ENCODE data around the gene GFY.
"Not testable (repeated sequence)": the region's sequence is repeated elsewhere in the genome, so short reads cannot be mapped to it uniquely, and the experiment has no call there.

GFY gene

DNA sequence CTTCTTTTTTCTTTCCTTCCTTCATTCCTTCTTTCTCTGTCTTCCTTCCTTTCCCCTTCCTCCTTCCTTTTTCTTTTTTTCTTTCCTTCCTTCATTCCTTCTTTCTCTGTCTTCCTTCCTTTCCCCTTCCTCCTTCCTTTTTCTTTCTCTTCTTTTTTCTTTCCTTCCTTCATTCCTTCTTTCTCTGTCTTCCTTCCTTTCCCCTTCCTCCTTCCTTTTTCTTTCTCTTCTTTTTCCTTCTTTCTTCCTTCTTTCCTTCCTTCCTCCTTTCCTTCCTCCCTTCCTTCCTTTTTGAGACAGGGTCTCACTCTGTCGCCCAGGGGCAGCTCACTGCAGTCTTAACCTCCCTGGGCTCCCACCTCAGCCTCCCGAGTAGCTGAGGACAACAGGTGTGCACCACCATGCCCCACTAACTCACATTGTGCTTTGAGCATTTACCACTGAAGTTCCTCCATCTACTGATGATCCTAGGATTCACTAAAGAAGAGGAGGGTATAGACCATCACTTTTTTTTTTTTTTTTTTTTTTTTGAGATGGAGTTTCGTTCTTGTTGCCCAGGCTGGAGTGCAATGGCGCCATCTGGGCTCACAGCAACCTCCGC lies 19.0 kb downstream of the GFY start:
- not testable (repeated sequence) for DNase-seq

DNA sequence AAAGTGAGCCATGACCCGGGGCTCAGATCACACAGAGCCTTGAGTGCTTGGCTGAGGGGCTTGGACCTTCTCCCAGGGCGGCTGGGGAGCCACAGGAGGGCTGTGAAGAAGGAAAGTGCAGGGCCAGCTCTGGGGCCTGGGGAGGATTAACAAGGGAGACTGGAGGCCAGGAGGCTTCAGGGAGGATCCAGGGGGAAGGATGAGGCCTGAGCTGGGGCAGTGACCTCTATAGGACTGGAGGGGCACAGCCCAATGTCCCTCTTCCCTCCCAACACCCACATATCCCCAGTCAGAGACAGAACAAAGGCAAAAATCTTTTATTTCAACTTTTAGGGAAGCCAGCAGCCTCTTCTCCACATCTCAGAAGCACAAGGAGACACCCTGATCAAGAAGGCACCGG lies 20.8 kb downstream of the GFY start:
- no peak for DNase-seq

DNA sequence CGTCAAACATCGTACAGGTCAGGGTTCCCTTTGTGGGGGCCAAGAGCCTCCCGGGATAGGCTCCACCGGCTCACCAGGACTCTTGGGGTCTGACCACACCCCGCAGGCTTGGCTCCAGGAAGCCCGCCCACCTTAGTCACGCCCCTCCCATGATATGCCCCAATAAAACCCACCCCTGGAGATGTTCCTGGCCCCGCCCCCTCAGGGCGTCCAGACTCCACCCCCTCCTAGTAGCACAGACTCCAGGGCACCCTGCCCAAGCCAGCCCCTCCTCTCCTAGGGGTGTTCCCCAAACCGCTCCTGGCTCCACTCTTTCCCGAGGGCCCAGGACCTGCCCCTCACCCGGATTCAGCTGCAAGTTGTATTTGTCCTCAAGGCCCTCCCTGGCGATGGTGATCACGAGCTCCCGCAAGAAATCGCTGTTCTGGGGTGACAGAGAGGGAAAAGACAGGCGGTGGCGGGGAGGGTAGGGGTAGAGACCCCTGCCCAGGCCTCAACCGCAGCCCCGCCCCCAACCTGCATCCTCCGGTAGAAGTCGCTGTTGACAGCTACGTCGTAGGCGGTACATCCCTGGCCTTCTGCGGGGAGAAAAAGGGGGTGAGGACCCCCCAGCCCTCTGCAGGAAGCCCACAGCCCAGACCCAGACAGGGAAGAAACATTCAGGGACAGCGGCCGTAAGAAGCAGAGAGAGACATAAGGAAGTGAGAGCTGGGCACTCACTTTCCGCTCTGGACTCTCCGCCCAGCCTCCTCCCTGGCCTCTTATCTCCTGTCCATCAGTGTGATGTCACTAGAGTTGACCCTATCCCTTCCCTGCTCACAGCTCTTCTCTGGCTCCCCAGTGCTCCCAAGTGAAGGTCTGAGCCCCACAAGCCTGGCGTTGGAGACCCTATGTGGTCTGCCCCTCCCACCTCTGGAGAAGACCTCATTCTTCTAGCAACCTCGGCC lies 22.6 kb downstream of the GFY start:
- DNase-seq: peak; percentile 89

DNA sequence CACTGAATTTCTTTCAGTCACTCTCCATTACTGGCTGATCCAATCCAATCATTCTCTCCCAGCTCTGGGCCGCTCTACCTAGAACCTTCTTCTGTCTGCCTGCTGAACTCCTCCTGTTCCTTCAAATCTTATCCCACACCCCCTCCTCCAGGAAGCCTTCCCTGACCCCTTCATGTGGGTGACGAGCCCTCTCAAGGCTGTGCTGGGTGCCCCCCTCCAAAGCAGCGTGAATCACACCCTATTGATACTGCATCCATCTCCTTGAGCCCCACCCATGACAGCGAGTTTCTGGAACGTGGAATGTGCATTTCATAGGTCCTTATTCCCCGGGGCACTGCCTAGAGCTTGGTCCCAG lies 23.2 kb downstream of the GFY start:
- no peak for DNase-seq

DNA sequence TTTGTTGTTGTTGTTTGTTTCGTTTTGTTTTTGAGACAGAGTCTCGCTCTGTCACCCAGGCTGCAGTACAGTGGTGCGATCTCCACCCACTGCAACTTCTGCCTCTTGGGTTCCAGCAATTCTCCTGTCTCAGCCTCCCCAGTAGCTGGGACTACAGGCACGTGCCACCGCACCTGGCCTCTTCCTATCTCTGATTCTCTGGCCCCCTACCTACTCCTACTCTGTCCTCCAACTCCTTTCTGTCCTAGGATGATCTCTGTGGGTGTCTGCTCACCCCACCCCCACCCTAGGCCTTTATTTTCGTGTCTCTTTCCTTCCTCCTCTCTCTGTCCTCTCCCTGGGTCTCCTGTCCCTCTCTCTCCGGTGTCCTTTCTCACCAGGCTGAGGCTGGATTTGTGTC lies 25.2 kb downstream of the GFY start:
- DNase-seq: no peak

DNA sequence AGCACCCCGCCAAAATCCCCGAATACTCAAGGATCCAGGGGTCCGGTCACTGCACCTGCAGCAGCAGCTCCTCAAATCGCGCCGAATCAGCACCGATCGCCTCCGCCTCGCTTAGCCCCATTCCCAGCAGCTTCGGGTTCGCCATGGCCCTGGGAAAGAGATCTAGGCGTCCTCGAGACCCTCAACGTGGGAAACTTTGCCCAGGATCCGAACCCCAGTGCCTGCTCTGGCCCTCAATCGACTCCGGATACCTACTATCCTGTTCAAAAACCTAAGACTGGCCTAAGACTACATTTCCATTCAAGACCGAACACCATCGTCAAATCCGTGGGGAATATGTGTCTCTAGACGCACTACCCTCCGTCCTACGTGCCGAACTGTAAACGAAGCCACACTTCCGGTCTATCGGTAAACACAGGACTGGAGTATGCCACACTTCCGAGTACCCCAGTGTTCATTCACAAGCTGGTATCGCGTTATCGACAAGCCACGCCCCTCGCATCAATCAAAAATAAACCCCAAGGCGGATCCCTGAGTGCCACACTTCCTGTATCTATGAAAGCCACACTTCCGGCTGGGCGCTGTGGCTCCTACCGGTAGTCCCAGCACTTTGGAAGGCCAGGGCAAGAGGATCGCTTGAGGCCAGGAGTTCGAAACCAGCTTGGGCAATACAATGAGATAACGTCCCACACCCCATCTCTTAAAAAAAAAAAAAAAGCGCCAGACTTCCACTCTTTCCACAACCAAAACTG lies 26.4 kb downstream of the GFY start, which contains the start of gene PIH1D1:
Gene PIH1D1, minus strand, starts transcription at position 385 of the 752 bp plus-strand sequence. Its CDS starts 240 bp downstream, at position 145.
- DNase-seq: peak; percentile 100

DNA sequence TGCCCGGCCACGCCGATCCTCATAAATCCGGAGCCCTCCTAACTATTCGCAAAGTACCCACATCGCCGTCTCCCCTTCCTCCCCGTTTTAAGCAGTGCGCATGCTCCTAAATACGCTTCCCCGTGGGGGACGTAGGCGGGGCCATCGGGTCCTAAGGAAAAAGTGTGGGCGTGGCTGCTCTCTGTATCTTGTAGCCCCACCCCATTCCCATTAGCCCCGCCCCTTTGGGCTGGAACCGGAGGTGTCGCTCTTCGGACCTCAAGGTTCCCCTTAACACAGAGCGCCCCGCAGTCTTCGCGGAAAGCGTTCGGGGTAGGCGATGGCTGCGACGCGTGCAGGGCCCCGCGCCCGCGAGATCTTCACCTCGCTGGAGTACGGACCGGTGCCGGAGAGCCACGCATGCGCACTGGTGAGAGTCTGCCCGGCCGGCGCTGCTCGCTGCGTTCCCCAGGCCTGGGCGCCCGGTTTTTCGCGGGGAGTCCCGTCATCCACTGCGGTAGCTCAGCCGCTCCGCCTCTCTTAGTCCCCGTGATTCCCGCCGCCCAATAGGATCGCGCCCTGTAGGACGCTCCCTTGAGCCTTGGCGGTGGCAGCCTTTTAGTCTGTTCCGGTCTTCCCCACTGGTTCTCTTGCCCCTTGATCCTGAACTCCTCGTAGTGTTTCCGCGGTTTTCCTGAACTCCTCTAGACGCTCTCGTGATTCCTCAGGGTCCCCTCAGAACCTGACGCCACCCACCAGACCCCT lies 28.0 kb downstream of the GFY start, which contains the start of gene ALDH16A1:
Gene ALDH16A1, plus strand, starts transcription at position 213 of the 744 bp plus-strand sequence. Its CDS starts 107 bp downstream, at position 320.
- peak; percentile 100 for DNase-seq

DNA sequence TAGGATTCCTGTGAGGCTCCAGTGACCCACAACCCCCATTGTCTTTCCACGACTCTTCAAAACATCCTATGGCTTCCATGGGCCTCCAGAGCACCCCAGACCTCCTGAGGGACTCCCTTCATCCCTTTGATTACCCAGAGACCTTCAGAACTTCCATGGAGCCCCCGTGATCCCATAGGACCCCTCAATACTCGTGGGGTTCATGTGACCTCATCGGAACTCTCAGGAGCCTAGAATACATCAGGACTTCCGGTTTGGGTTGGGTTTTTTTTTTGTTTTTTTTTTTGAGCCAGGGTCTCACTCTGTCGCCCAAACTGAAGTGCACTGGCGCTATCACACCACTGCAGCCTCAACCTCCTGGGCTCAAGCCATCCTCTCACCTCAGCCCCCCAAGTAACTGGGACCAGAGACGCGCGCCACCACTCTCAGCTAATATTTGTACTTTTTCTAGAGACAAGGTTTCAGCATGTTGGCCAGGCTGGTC lies 28.6 kb downstream of the GFY start:
- DNase-seq: peak; percentile 50

DNA sequence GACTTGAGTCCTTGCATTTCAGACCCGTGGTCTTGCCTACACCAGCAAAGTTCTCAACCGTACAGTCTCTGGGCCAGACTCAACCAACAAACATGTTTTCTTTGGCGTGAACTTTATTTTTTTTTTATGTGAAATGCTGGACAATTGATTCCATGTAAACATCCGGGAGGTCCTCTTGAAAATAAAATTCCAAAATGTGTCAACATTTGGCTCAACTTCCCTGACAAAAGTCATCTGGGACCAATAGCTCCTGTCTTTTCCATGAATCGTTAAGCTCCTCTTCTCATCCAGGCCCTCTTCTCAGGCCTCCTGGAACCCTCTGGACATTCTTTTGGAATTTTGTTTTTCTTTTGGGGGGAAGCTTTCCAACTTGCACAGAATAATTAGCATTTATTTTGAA lies 30.6 kb downstream of the GFY start:
- no peak for DNase-seq

DNA sequence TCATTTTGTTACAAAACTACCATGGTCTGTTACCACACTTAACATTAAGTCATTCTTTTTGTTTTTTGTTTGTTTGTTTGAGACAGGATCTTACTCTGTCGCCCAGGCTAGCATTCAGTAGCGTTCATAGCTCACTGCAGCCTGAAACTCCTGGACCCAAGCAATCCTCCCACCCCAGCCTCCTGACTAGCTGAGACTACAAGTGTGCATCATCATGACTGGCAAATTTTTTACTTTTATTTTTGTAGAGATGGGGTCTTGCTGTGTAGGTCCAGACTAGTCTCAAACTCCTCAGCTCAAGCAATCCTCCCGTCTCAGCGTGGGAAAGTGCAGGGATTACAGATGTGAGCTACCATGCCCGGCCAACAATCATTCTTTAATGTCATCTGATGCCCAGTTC lies 31.1 kb downstream of the GFY start:
- DNase-seq: no peak

DNA sequence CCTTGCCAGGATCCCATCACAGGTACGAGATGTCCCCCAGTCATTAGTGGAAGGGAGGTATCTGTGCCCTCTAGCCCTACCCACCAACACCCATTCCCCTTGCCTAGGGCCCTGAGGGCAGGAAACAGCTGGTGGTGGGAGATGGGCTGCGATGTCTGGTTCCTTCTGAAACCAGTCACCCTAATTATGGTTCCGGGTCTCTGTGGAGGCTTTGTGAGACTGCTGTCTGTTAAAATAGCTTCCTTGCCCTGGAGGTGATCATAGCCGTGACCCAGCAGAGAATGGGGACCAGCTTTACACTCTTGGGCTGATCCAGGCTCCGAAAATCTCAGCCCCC lies 33.3 kb downstream of the GFY start:
- DNase-seq: no peak

DNA sequence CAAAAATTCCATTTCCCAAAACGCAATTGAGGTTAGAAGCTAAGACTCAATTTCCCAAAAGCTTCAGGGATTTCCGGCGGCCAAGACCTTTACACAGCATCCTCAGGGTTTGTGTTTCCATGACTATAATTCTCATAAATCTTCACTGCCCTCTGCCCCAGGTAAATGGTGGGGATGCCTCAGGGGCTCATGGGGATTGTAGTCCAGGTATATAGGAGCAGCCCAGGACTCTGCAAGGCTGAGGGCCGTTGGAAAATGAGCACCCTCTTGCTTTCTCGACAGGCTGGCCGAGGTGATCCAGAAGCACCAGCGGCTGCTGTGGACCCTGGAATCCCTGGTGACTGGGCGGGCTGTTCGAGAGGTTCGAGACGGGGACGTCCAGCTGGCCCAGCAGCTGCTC lies 34.2 kb downstream of the GFY start:
- DNase-seq: no peak

DNA sequence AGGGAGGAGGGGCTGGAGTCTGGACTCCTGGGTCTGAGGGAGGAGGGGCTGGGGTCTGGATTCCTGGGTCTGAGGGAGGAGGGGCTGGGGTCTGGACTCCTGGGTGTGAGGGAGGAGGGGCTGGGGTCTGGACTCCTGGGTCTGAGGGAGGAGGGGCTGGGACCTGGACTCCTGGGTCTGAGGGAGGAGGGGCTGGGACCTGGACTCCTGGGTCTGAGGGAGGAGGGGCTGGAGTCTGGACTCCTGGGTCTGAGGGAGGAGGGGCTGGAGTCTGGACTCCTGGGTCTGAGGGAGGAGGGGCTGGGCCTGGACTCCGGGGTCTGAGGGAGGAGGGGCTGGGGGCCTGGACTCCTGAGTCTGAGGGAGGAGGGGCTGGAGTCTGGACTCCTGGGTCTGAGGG lies 35.9 kb downstream of the GFY start:
- DNase-seq: not testable (repeated sequence)

DNA sequence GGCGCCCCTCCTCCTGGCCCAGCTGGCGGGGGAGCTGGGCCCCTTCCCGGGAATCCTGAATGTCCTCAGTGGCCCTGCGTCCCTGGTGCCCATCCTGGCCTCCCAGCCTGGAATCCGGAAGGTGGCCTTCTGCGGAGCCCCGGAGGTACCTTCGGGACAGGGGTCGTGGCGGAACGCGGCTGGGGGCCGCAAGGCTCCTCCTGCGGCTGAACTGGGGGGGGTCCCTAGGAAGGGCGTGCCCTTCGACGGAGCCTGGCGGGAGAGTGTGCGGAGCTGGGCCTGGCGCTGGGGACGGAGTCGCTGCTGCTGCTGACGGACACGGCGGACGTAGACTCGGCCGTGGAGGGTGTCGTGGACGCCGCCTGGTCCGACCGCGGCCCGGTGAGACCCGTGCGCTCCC lies 36.5 kb downstream of the GFY start:
- no peak for DNase-seq

DNA sequence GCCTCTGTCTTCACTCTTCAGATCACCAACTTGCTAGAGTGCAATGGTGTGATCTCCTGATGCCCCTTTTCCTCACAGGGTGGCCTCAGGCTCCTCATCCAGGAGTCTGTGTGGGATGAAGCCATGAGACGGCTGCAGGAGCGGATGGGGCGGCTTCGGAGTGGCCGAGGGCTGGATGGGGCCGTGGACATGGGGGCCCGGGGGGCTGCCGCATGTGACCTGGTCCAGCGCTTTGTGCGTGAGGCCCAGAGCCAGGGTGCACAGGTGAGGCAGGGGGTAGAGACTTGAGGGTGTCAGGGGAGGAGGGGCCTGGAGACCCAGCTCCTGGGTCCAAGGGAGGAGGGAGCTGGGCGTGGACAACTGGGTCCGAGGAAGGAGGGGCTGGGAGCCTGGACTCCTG lies 37.3 kb downstream of the GFY start:
- no peak for DNase-seq

DNA sequence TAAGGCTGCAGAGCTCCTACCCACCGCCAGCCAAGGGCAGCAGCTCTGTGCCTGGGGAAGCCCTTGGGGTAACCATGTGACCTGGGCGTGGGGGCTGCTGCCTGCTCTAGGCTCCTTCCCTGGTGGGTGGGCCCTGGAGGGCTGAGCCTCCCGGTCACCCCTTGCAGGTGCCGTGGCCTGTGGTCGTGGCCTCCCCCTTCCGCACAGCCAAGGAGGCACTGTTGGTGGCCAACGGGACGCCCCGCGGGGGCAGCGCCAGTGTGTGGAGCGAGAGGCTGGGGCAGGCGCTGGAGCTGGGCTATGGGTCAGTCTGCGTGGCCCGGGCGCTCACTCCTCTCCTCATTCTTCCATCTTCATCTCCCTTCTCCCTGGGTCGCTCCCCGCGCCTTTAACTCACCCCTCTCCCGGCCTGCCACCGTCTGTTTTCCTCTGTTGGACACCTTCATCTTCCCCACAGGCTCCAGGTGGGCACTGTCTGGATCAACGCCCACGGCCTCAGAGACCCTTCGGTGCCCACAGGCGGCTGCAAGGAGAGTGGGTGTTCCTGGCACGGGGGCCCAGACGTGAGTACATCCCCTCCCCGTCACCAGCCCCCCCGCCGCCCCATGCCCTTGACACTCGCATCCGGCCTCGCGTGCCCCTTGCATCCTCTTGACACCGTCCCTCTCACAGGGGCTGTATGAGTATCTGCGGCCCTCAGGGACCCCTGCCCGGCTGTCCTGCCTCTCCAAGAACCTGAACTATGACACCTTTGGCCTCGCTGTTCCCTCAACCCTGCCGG lies 39.0 kb downstream of the GFY start:
- DNase-seq: no peak

DNA sequence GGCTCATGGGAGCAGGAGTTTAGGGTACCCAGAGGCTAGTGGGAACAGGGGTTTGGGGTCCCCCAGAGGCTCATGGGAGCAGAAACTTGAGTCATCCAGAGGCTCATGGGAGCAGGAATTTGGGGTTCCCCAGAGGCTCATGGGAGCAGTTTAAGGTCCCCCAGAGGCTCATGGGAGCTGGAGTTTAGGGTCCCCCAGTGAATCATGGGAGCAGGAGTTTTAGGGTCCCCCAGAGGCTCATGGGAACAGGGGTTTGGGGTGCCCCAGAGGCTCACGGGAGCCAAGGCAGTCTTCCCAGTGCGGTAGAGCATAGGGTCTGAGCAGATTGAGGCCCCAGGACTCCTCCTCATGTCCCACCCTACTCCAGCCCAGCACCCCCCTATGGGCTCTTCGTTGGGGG lies 40.2 kb downstream of the GFY start:
- no peak for DNase-seq

DNA sequence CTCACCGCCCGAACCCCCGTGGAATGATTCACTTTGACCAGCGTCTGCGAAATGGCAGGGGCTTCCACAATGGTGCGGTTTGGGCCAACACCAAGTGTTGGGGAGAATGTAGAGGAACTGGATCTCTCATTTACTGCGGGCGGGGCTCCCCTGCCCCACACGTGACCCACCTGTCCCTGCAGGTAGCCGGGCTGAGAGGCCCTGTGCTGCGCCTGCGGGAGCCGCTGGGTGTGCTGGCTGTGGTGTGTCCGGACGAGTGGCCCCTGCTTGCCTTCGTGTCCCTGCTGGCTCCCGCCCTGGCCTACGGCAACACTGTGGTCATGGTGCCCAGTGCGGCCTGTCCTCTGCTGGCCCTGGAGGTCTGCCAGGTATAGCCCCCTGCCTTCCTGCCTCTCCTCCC lies 43.0 kb downstream of the GFY start:
- no peak for DNase-seq

DNA sequence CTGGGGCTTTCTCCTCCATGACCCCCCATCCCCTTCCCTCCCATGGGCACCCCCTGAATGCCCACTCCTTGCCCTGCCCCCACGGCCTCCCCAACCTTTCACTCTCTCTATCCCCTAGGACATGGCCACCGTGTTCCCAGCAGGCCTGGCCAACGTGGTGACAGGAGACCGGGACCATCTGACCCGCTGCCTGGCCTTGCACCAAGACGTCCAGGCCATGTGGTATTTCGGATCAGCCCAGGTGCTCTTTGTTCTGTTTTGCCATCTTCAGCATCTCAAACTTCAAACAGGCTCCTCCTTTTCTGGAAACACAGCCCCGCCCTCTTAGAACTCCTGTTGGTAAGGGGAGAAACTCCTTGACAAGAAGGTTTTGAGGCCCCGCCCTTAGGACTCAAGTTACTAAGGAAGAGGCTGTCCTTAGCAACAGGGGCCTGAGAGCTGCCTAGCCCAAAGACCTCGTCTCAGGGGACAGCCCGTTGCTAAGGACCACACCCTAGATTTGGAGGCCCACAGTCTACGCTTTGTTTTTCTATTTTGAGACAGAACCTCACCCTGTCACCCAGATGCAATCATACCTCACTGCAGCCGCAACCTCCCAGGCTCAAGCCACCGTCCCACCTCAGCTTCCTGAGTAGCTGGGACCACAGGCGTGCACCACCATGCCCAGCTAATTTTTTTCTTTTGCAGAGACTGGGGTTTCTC lies 43.7 kb downstream of the GFY start:
- DNase-seq: peak; percentile 98

DNA sequence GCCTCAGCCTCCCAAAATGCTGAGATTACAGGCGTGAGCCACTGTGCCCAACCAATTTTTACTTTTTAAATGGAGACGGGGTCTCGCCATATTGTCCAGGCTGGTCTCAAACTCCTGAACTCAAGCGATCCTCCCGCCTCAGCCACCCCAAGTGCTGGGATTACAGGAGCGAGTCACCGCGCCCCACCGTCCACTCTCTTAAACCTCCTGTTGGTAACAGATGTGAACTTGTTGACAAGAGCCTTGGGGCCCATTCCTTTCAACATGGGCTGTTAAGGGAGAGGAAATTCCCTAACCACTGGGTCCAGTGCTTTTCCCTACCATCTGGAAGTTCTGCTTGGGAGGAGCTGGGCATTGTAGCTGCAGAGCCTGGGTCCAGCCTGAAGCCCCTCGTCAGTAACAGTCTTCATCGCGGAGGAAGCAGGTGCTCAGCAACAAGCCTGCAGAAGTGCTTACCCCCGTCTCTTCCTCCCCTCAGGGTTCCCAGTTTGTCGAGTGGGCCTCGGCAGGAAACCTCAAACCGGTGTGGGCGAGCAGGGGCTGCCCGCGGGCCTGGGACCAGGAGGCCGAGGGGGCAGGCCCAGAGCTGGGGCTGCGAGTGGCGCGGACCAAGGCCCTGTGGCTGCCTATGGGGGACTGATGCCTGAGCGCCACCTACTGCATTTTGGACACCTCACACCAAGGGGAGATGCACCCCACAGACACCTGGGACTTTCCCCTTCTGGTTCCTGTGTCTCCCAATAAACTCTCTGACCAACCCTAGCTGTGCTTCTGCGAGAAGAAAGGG lies 44.8 kb downstream of the GFY start:
- DNase-seq: peak; percentile 80

DNA sequence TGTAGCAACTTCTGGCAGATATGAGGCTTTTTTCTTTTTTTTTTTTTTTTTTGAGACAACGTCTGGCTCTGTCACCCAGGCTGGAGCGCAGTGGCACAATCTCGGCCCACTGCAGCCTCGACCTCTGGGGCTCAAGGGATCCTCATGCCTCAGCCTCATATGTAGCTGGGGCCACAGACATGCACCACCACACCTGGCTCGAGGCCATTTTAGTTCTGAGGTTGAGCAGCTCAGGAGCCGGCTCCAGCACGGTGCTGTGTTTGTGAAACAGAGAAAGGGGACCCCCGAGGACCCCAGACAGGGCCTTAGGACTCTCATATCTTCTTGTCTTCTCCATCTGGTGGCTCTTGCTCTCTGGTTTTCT lies 45.4 kb downstream of the GFY start:
- no peak for DNase-seq

Measured in hematopoietic multipotent progenitor cell treated with erythropoietin and hydrocortisone succinate and interleukin-3 and kit ligand, for 6 days (in vitro differentiated cells).